Astrocyte of the cerebellum (primary cell): Measurements from ENCODE around the gene AATK.

ENCODE experiments used
- DNase-seq: peaks from one replicate; pipeline ENCODE4 v3.0.0-alpha.2; 2011; ENCODE audit warnings: low read depth
- H3K4me3 ChIP-seq: 2 replicates; pipeline ENCODE4 v1.5.1; 2011; ENCODE audit warnings: mild to moderate bottlenecking, low read depth, low read length, moderate library complexity
- in situ Hi-C: cut with HindIII; loops from 2 replicates; pipeline ENCODE4 v1.10.0; 2017; ENCODE audit warnings: low sequenced_read_pairs
- TF ChIP-seq, protein P1 (sequence below): IDR thresholded peaks from 2 replicates; pipeline ENCODE4 v1.5.1; 2012; ENCODE audit warnings: low read length, low read depth, moderate library complexity, mild to moderate bottlenecking; ENCODE audit errors: missing control alignments

AATK gene

DNA sequence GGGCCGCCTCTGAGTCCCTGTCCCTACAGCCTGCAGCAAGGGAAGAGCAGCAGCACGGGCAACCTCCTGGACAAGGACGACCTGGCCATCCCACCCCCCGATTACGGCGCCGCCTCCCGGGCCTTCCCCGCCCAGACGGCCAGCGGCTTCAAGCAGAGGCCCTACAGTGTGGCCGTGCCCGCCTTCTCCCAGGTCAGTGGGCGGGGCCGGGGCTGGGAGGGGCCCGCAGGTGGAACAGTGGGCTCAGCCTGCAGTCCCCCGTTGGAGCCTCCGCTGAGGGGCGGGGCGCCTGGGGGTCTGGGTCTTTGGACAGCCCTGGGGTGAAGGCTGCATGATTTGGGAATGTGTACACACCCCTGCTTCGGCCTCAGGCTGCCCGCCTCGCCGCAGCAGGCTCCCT lies 59.3 kb downstream of the AATK start:
- in situ Hi-C loops, result no loop called here
- no peak overlapping the region for H3K4me3 ChIP-seq

DNA sequence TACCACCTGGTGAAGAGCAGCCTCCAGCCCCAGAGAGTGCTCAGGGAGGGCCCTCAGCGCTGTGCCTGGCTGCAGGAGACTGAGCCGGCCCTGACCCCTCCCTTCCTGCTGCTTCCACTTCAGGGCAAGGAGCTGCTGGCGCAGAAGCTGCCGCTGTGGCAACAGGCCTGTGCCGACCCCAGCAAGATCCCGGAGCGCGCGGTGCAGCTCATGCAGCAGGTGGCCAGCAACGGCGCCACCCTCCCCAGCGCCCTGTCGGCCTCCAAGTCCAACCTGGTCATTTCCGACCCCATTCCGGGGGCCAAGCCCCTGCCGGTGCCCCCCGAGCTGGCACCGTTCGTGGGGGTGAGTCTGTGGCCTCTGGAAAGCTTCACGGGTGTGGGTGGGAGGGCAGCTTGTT lies 62.6 kb downstream of the AATK start:
- TF ChIP-seq, protein P1, sequence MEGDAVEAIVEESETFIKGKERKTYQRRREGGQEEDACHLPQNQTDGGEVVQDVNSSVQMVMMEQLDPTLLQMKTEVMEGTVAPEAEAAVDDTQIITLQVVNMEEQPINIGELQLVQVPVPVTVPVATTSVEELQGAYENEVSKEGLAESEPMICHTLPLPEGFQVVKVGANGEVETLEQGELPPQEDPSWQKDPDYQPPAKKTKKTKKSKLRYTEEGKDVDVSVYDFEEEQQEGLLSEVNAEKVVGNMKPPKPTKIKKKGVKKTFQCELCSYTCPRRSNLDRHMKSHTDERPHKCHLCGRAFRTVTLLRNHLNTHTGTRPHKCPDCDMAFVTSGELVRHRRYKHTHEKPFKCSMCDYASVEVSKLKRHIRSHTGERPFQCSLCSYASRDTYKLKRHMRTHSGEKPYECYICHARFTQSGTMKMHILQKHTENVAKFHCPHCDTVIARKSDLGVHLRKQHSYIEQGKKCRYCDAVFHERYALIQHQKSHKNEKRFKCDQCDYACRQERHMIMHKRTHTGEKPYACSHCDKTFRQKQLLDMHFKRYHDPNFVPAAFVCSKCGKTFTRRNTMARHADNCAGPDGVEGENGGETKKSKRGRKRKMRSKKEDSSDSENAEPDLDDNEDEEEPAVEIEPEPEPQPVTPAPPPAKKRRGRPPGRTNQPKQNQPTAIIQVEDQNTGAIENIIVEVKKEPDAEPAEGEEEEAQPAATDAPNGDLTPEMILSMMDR, result no peak
- DNase-seq, result no peak
- in situ Hi-C loops, result no loop called here
- H3K4me3 ChIP-seq, result no peak overlapping the region

More for the DNA sequence above, 59.3 kb downstream of the AATK start:
- no peak for DNase-seq
- TF ChIP-seq, protein P1, result no peak

DNA sequence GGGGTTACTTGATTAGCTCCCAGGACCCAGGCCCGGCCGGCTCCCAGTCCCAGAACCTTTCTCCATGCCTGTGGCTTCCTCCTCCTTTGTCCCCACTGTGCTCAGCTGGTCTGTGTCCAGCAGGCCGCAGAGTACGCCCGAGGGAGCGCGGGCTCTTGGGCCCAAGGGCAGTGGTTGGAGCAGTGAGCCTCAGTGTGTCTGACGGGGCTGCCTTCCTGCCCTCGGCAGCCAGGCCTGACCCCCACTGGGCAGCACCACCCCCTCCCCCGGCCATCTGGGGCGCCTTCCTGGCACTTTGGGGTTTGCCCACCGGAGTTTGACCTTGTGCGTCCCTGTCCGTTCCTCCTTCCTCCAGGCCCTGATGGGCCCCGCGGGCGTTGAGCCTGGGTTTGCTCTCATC lies 63.2 kb downstream of the AATK start:
- TF ChIP-seq, protein P1, result no peak
- no peak for DNase-seq
- in situ Hi-C loops, result no loop called here
- no peak overlapping the region for H3K4me3 ChIP-seq

DNA sequence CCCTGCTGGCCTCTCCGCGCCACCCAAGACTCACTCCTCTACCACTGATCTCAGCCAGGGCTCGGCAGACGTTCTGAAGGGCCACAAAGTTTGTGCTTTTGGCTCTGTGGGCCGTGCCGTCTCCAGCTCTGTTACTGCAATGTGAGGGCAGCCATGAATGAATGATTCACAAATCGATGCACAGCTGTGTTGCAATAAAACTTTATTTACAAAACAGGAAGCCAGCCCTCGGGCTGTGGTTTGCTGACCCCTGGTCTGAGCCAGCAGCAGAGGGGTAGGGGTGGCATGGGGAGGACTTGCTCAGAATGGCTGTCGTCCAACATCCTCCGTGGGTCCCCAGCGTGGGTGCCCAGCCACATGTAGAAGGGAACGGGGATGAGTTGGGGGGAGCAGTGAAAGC lies 63.7 kb downstream of the AATK start:
- H3K4me3 ChIP-seq, result no peak overlapping the region

DNA sequence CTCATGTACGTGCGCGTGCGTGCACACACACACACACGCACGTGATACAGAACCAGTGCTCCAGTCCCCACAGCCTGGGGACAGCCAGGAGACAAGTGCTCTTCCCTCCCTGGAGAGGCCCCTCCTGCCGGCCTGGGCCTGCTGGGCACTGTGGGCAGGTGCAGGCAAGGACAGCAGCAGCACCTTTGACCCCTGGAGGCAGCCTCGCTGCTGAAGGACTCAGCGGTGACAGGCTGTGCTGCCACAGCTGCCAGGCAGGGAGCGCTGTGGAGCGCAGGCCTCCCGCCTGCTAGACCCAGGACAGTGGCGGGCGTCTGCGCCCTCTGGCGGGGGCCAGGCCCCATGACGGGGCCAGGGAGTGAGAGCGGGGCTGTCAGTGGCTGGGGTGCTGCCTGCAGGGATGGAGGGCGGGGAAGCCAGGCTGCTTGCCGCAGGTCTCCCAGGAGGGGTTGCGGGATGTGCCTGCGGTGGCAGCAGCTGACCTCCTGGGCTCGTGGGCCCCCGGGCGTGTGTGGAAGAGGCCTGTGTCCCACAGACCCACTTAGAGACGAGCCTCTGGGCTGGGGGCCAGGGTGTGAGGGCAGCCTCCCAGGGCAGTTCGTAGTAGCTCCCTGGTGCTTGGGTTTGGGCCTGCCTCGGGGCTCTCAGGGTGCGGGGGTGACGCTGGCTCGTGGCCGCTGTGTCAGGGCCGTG lies 64.3 kb downstream of the AATK start:
- peak; percentile 42 for DNase-seq
- TF ChIP-seq, protein P1, result peak; percentile 100
- in situ Hi-C loops, result no loop called here
- H3K4me3 ChIP-seq, result no peak overlapping the region

More for the DNA sequence above, 63.7 kb downstream of the AATK start:
- DNase-seq, result no peak
- in situ Hi-C loops, result no loop called here
- TF ChIP-seq, protein P1, result no peak

DNA sequence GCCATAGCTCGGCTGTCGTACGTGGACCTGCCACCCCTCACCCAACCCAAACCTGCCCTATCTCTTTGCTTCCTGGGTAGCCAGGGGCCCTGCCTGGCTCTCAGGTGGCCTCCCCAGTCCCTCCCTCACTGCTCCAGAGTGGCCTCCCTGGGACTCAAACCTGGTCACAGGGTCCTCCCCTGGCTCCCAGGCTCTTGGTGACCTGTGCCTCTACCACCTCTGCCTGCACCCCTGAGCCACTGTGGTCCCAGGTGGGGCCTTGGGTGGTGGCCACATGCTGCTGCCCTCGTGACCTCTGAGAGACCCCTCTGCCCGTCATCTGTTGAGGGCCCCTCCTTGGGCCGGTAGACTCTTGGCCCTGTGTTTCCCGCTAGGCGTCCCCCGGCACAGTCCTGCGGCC lies 65.4 kb downstream of the AATK start:
- TF ChIP-seq, protein P1, result no peak
- DNase-seq, result no peak
- H3K4me3 ChIP-seq, result no peak overlapping the region
- in situ Hi-C loops, result no loop called here
